Measurements from ENCODE around the gene INSR.

The INSR gene

DNA sequence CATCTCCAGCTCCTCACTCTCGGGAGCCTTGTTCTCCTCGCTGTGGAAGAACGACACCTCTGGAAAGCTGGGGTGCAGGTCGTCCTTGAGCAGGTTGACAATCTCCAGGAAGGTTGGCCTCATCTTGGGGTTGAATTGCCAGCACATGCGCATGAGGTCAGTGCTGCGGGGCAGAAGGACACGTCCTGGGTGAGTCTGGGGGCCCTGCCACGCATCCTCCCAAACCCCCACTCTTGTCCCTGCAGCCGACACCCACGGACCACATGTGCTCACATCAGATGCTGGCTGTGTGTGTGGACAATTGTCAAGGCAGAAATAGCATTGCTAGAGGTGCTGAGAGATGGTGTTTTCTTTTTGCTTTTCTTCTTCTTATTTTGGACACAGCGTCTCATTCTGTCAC, 177.0 kb downstream of the INSR start:
- Histone ChIP-seq H3K27me3 (ENCODE audit: control insufficient read depth in 1 of 2, insufficient read depth in 1 of 2, low read length in 2 of 2) (no peaks in the 10 kb centered on the region), H3K4me2 (ENCODE audit: low read length, poor library complexity, severe bottlenecking) (no peak overlapping the region), H2AK5ac (ENCODE audit: low read length, severe bottlenecking) (no peak overlapping the region), H2BK5ac (ENCODE audit: low read depth, low read length, poor library complexity, severe bottlenecking) (no peak overlapping the region), H4K8ac (ENCODE audit: low read length) (no peak overlapping the region), H3K4ac (ENCODE audit: low read depth in 1 of 2, low read length in 2 of 2) (no peak overlapping the region), H2BK12ac (ENCODE audit: low read length in 2 of 2) (no peak overlapping the region), H2AFZ (ENCODE audit: low read depth, low read length) (no peak overlapping the region), H3K9ac (ENCODE audit: low read length) (no peak overlapping the region), H3K23ac (ENCODE audit: low read length in 2 of 2) (no peak overlapping the region), H3K14ac (ENCODE audit: low read length in 2 of 2) (no peak overlapping the region), H2BK15ac (ENCODE audit: low read depth, poor library complexity, severe bottlenecking) (no peak overlapping the region), H2BK120ac (ENCODE audit: low read depth, low read length) (no peak overlapping the region), H3K27ac (ENCODE audit: low read length, poor library complexity, severe bottlenecking) (no peak overlapping the region), H4K91ac (ENCODE audit: low read length) (no peak overlapping the region), H3K36me3 (ENCODE audit: control insufficient read depth in 1 of 2, insufficient read depth in 2 of 2, low read depth in 1 of 2, low read length in 2 of 2) (peaks cover 13 to 39% of the 10 kb centered on the region in 2 experiments), H3K4me1 (ENCODE audit: control insufficient read depth, insufficient read depth, low read depth, low read length) (peaks cover 2% of the 10 kb centered on the region), H3K9me3 (ENCODE audit: control insufficient read depth, low read length) (no peaks in the 10 kb centered on the region), H3K79me1 (replicated peaks; ENCODE audit: low read length, poor library complexity, severe bottlenecking) (no peaks in the 10 kb centered on the region), H3K4me3 (ENCODE audit: insufficient read depth in 1 of 2, low read depth in 1 of 2, low read length in 2 of 2) (no peak overlapping the region), H3K18ac (ENCODE audit: low read depth in 1 of 2, low read length in 2 of 2) (no peak overlapping the region)
- WGBS: 92% methylated on average over 8 of the region's 11 CpGs
- DNase-seq: no peak

- Histone ChIP-seq H3K4me1 (ENCODE audit: control insufficient read depth, insufficient read depth, low read depth, low read length) (peaks cover 2% of the 10 kb centered on the region), H3K27ac (ENCODE audit: low read length, poor library complexity, severe bottlenecking) (no peak overlapping the region), H3K27me3 (ENCODE audit: control insufficient read depth in 1 of 2, insufficient read depth in 1 of 2, low read length in 2 of 2) (no peaks in the 10 kb centered on the region), H2AFZ (ENCODE audit: low read depth, low read length) (no peak overlapping the region), H3K9ac (ENCODE audit: low read length) (no peak overlapping the region), H4K8ac (ENCODE audit: low read length) (no peak overlapping the region), H2BK12ac (ENCODE audit: low read length in 2 of 2) (no peak overlapping the region), H3K18ac (ENCODE audit: low read depth in 1 of 2, low read length in 2 of 2) (no peak overlapping the region), H3K79me1 (replicated peaks; ENCODE audit: low read length, poor library complexity, severe bottlenecking) (no peaks in the 10 kb centered on the region), H3K9me3 (ENCODE audit: control insufficient read depth, low read length) (no peaks in the 10 kb centered on the region), H4K91ac (ENCODE audit: low read length) (no peak overlapping the region), H2BK5ac (ENCODE audit: low read depth, low read length, poor library complexity, severe bottlenecking) (no peak overlapping the region), H2BK15ac (ENCODE audit: low read depth, poor library complexity, severe bottlenecking) (no peak overlapping the region), H3K36me3 (ENCODE audit: control insufficient read depth in 1 of 2, insufficient read depth in 2 of 2, low read depth in 1 of 2, low read length in 2 of 2) (peaks cover 9 to 34% of the 10 kb centered on the region in 2 experiments), H3K4ac (ENCODE audit: low read depth in 1 of 2, low read length in 2 of 2) (no peak overlapping the region), H3K4me2 (ENCODE audit: low read length, poor library complexity, severe bottlenecking) (no peak overlapping the region), H2AK5ac (ENCODE audit: low read length, severe bottlenecking) (no peak overlapping the region), H3K4me3 (ENCODE audit: insufficient read depth in 1 of 2, low read depth in 1 of 2, low read length in 2 of 2) (no peak overlapping the region), H3K14ac (ENCODE audit: low read length in 2 of 2) (no peak overlapping the region), H3K23ac (ENCODE audit: low read length in 2 of 2) (no peak overlapping the region), H2BK120ac (ENCODE audit: low read depth, low read length) (no peak overlapping the region)
- no peak for DNase-seq
- WGBS: 91% methylated on average over 4 of the region's 6 CpGs
Measured at GRCh38 chr19:7115721-7116120, 178.5 kb downstream of the INSR start.

DNA sequence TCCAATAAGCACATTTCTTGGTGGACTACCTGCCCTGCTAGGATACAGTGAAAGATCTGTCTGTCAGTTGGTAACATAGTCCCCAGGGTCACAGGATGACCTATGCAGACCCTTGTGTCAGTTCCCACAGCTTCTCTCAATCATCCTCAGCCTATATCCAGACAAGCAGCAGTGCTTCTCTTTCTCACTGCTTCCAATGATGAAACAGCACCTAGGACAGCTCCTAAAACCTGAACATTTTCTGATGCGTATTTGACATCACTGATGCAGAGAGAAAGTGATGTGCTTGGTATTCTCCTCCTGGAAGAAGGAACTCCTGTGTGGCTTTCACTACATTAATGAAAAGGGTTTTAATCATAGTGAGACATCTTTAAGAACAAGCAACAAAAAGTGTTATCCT, 181.0 kb downstream of the INSR start:
- H3K18ac ChIP-seq (ENCODE audit: low read depth in 1 of 2, low read length in 2 of 2): no peak overlapping the region
- no peak overlapping the region for H3K14ac ChIP-seq (ENCODE audit: low read length in 2 of 2)
- H3K79me1 ChIP-seq (replicated peaks; ENCODE audit: low read length, poor library complexity, severe bottlenecking): no peaks in the 10 kb centered on the region
- H4K8ac ChIP-seq (ENCODE audit: low read length): no peak overlapping the region
- no peak for DNase-seq
- H2AK5ac ChIP-seq (ENCODE audit: low read length, severe bottlenecking): no peak overlapping the region
- no peak overlapping the region for H2AFZ ChIP-seq (ENCODE audit: low read depth, low read length)
- no peak overlapping the region for H2BK120ac ChIP-seq (ENCODE audit: low read depth, low read length)
- WGBS: 67% methylated on average over 1 of the region's 1 CpG
- no peak overlapping the region for H3K4me2 ChIP-seq (ENCODE audit: low read length, poor library complexity, severe bottlenecking)
- peaks cover 6 to 14% of the 10 kb centered on the region in 2 experiments for H3K36me3 ChIP-seq (ENCODE audit: control insufficient read depth in 1 of 2, insufficient read depth in 2 of 2, low read depth in 1 of 2, low read length in 2 of 2)
- peaks cover 4% of the 10 kb centered on the region for H3K9me3 ChIP-seq (ENCODE audit: control insufficient read depth, low read length)
- H3K4ac ChIP-seq (ENCODE audit: low read depth in 1 of 2, low read length in 2 of 2): no peak overlapping the region
- no peaks in the 10 kb centered on the region for H3K4me1 ChIP-seq (ENCODE audit: control insufficient read depth, insufficient read depth, low read depth, low read length)
- H3K23ac ChIP-seq (ENCODE audit: low read length in 2 of 2): no peak overlapping the region
- no peak overlapping the region for H3K27ac ChIP-seq (ENCODE audit: low read length, poor library complexity, severe bottlenecking)
- no peak overlapping the region for H2BK5ac ChIP-seq (ENCODE audit: low read depth, low read length, poor library complexity, severe bottlenecking)
- H3K9ac ChIP-seq (ENCODE audit: low read length): no peak overlapping the region
- H4K91ac ChIP-seq (ENCODE audit: low read length): no peak overlapping the region
- no peak overlapping the region for H3K4me3 ChIP-seq (ENCODE audit: insufficient read depth in 1 of 2, low read depth in 1 of 2, low read length in 2 of 2)
- no peak overlapping the region for H2BK12ac ChIP-seq (ENCODE audit: low read length in 2 of 2)
- no peaks in the 10 kb centered on the region for H3K27me3 ChIP-seq (ENCODE audit: control insufficient read depth in 1 of 2, insufficient read depth in 1 of 2, low read length in 2 of 2)
- no peak overlapping the region for H2BK15ac ChIP-seq (ENCODE audit: low read depth, poor library complexity, severe bottlenecking)

DNA sequence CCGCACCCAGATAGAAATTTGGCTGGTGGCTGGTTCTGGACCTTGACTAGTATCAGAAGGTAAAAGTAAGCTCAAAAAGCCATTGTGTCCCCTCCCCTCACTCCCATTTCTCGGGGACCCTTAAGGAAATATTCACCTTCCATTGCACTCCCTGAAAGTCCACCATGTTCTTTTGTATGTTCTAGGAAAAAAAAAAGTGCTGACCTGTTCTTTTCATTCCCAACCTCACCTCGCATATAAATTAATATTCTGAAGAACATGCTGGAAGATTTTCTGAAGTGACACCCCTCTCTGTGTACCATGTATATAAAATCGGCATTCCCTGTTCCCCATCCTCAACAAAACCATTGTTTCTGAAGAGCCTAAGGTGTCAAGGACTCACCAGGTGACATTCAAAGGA, 181.5 kb downstream of the INSR start:
- H3K27me3 ChIP-seq (ENCODE audit: control insufficient read depth in 1 of 2, insufficient read depth in 1 of 2, low read length in 2 of 2): no peaks in the 10 kb centered on the region
- DNase-seq: no peak
- H4K91ac ChIP-seq (ENCODE audit: low read length): no peak overlapping the region
- peaks cover 4% of the 10 kb centered on the region for H3K9me3 ChIP-seq (ENCODE audit: control insufficient read depth, low read length)
- no peak overlapping the region for H4K8ac ChIP-seq (ENCODE audit: low read length)
- H2AK5ac ChIP-seq (ENCODE audit: low read length, severe bottlenecking): no peak overlapping the region
- H3K4me3 ChIP-seq (ENCODE audit: insufficient read depth in 1 of 2, low read depth in 1 of 2, low read length in 2 of 2): no peak overlapping the region
- H2BK15ac ChIP-seq (ENCODE audit: low read depth, poor library complexity, severe bottlenecking): no peak overlapping the region
- H3K14ac ChIP-seq (ENCODE audit: low read length in 2 of 2): no peak overlapping the region
- H3K79me1 ChIP-seq (replicated peaks; ENCODE audit: low read length, poor library complexity, severe bottlenecking): no peaks in the 10 kb centered on the region
- H3K18ac ChIP-seq (ENCODE audit: low read depth in 1 of 2, low read length in 2 of 2): no peak overlapping the region
- 74% methylated on average over 4 of the region's 4 CpGs for WGBS
- peaks cover 6 to 14% of the 10 kb centered on the region in 2 experiments for H3K36me3 ChIP-seq (ENCODE audit: control insufficient read depth in 1 of 2, insufficient read depth in 2 of 2, low read depth in 1 of 2, low read length in 2 of 2)
- no peak overlapping the region for H2BK12ac ChIP-seq (ENCODE audit: low read length in 2 of 2)
- no peak overlapping the region for H2BK120ac ChIP-seq (ENCODE audit: low read depth, low read length)
- no peak overlapping the region for H3K9ac ChIP-seq (ENCODE audit: low read length)
- H3K23ac ChIP-seq (ENCODE audit: low read length in 2 of 2): no peak overlapping the region
- no peak overlapping the region for H2AFZ ChIP-seq (ENCODE audit: low read depth, low read length)
- no peak overlapping the region for H3K4me2 ChIP-seq (ENCODE audit: low read length, poor library complexity, severe bottlenecking)
- H3K27ac ChIP-seq (ENCODE audit: low read length, poor library complexity, severe bottlenecking): no peak overlapping the region
- H3K4me1 ChIP-seq (ENCODE audit: control insufficient read depth, insufficient read depth, low read depth, low read length): no peaks in the 10 kb centered on the region
- H2BK5ac ChIP-seq (ENCODE audit: low read depth, low read length, poor library complexity, severe bottlenecking): no peak overlapping the region
- H3K4ac ChIP-seq (ENCODE audit: low read depth in 1 of 2, low read length in 2 of 2): no peak overlapping the region

All from mesenchymal stem cell (in vitro differentiated cells and primary cell).